NCI-H526 (cell line): ENCODE measurements around the gene SPTLC2.
A peak's percentile ranks its signal among the peaks of the same experiment; 100 is the strongest.
"Not testable (repeated sequence)": the region's sequence is repeated elsewhere in the genome, so short reads cannot be mapped to it uniquely, and the experiment has no call there.

Experiments used
- DNase-seq, 2 experiments: peaks; one replicate each; lab custom pipeline; 2025; lab: John Stamatoyannopoulos, UW

Gene SPTLC2

GRCh38 chr14:77549451-77549850 is 67.0 kb downstream of the SPTLC2 start:
- DNase-seq = no peak

GRCh38 chr14:77547512-77548180 is 68.8 kb downstream of the SPTLC2 start:
- no peak for DNase-seq

GRCh38 chr14:77545171-77545570 is 71.3 kb downstream of the SPTLC2 start:
- DNase-seq = not testable (repeated sequence)

GRCh38 chr14:77544571-77544970 is 71.9 kb downstream of the SPTLC2 start:
- DNase-seq = no peak

- DNase-seq = no peak
Observed at GRCh38 chr14:77543637-77544334, 72.7 kb downstream of the SPTLC2 start.

- no peak for DNase-seq
Observed at GRCh38 chr14:77543240-77543551, 73.2 kb downstream of the SPTLC2 start.

- no peak for DNase-seq
Observed at GRCh38 chr14:77542421-77543239, 73.8 kb downstream of the SPTLC2 start.

- no peak for DNase-seq
Observed at GRCh38 chr14:77541905-77542304, 74.5 kb downstream of the SPTLC2 start.

- DNase-seq = not testable (repeated sequence)
Observed at GRCh38 chr14:77536951-77537350, 79.5 kb downstream of the SPTLC2 start.

- no peak for DNase-seq
Observed at GRCh38 chr14:77531071-77531470, 85.4 kb downstream of the SPTLC2 start.

- DNase-seq = no peak
Observed at GRCh38 chr14:77529963-77530362, 86.5 kb downstream of the SPTLC2 start.

GRCh38 chr14:77529213-77529612 is 87.2 kb downstream of the SPTLC2 start:
- DNase-seq = no peak

- DNase-seq = not testable (repeated sequence)
Observed at GRCh38 chr14:77528701-77529100, 87.7 kb downstream of the SPTLC2 start.

- DNase-seq = no peak
Observed at GRCh38 chr14:77526266-77526665, 90.2 kb downstream of the SPTLC2 start.

- DNase-seq = no peak
Observed at GRCh38 chr14:77524536-77524935, 91.9 kb downstream of the SPTLC2 start.

- no peak for DNase-seq
Observed at GRCh38 chr14:77523109-77523508, 93.3 kb downstream of the SPTLC2 start.

- peak; percentile 96 to 98 for DNase-seq
Observed at GRCh38 chr14:77520555-77520954, 95.9 kb downstream of the SPTLC2 start.

- DNase-seq = no peak
Observed at GRCh38 chr14:77516126-77516525, 100.3 kb downstream of the SPTLC2 start.

- DNase-seq = no peak
Observed at GRCh38 chr14:77511486-77512162, 104.8 kb downstream of the SPTLC2 start.

GRCh38 chr14:77509366-77509765 is 107.1 kb downstream of the SPTLC2 start:
- no peak for DNase-seq

GRCh38 chr14:77508876-77509275 is 107.6 kb downstream of the SPTLC2 start:
- no peak for DNase-seq

GRCh38 chr14:77508249-77508648 is 108.2 kb downstream of the SPTLC2 start:
- DNase-seq = no peak
